ENCODE results near the gene NEAT1. TPM values are rescaled to one million over a fixed set of nuclear protein-coding genes. Genes with fewer than 3 reads are reported as not detected.
A peak's percentile ranks its signal among the peaks of the same experiment; 100 is the strongest.

NEAT1 gene
- polyA plus RNA-seq, 1 donor from 2014 or later, result 1.2 TPM

- Mint-ChIP-seq H3K4me3 (peak overlapping the region in 1 of 4 donors; percentile 38), H3K27ac (peak overlapping the region in 1 of 3 donors; percentile 87), H3K4me1 (peaks cover 0 to 6% (median 3%) of the 10 kb centered on the region in 3 donors), H3K27me3 (no peaks in the 10 kb centered on the region), H3K9me3 (no peaks in the 10 kb centered on the region), H3K36me3 (peaks cover 2% of the 10 kb centered on the region)
Measured at GRCh38 chr11:65396769-65397745, 25.5 kb upstream of the NEAT1 start.

GRCh38 chr11:65398362-65398910 is 24.2 kb upstream of the NEAT1 start:
- no peak overlapping the region for H3K27ac Mint-ChIP-seq
- H3K27me3 Mint-ChIP-seq, result peaks cover under 1% of the 10 kb centered on the region
- no peak overlapping the region for H3K4me3 Mint-ChIP-seq
- peaks cover 3% of the 10 kb centered on the region for H3K36me3 Mint-ChIP-seq
- H3K9me3 Mint-ChIP-seq, result no peaks in the 10 kb centered on the region
- H3K4me1 Mint-ChIP-seq, result peaks cover 3 to 8% (median 7%) of the 10 kb centered on the region in 3 donors

GRCh38 chr11:65399249-65399648 is 23.3 kb upstream of the NEAT1 start:
- Mint-ChIP-seq H3K4me3 (no peak overlapping the region), H3K9me3 (no peaks in the 10 kb centered on the region), H3K27ac (no peak overlapping the region), H3K27me3 (peaks cover 2% of the 10 kb centered on the region), H3K36me3 (peaks cover 3% of the 10 kb centered on the region), H3K4me1 (peaks cover 6 to 16% (median 13%) of the 10 kb centered on the region in 3 donors)

- Mint-ChIP-seq H3K4me1 (peaks cover 6 to 17% (median 17%) of the 10 kb centered on the region in 3 donors), H3K27me3 (peaks cover 2% of the 10 kb centered on the region), H3K36me3 (peaks cover 3% of the 10 kb centered on the region), H3K4me3 (no peak overlapping the region), H3K9me3 (no peaks in the 10 kb centered on the region), H3K27ac (no peak overlapping the region)
Measured at GRCh38 chr11:65399845-65400244, 22.8 kb upstream of the NEAT1 start.

GRCh38 chr11:65400307-65401072 is 22.1 kb upstream of the NEAT1 start:
- Mint-ChIP-seq H3K27me3 (peaks cover 2% of the 10 kb centered on the region), H3K36me3 (peaks cover 3% of the 10 kb centered on the region)

GRCh38 chr11:65401073-65401802 is 21.4 kb upstream of the NEAT1 start:
- H3K4me3 Mint-ChIP-seq, result no peak overlapping the region
- H3K27ac Mint-ChIP-seq, result peak overlapping the region in 1 of 3 donors; percentile 7
- peaks cover 2% of the 10 kb centered on the region for H3K27me3 Mint-ChIP-seq
- H3K36me3 Mint-ChIP-seq, result peaks cover 3% of the 10 kb centered on the region
- peaks cover 6 to 17% (median 17%) of the 10 kb centered on the region in 3 donors for H3K4me1 Mint-ChIP-seq
- H3K9me3 Mint-ChIP-seq, result no peaks in the 10 kb centered on the region

More at GRCh38 chr11:65400307-65401072, 22.1 kb upstream of the NEAT1 start:
- Mint-ChIP-seq H3K9me3 (no peaks in the 10 kb centered on the region), H3K4me3 (no peak overlapping the region), H3K27ac (peak overlapping the region in 1 of 3 donors; percentile 23), H3K4me1 (peaks cover 6 to 17% (median 17%) of the 10 kb centered on the region in 3 donors)

GRCh38 chr11:65401803-65402248 is 20.8 kb upstream of the NEAT1 start:
- H3K36me3 Mint-ChIP-seq, result peaks cover 3% of the 10 kb centered on the region
- no peak overlapping the region for H3K4me3 Mint-ChIP-seq
- no peaks in the 10 kb centered on the region for H3K9me3 Mint-ChIP-seq
- peaks cover 6 to 17% (median 17%) of the 10 kb centered on the region in 3 donors for H3K4me1 Mint-ChIP-seq
- peaks cover 2% of the 10 kb centered on the region for H3K27me3 Mint-ChIP-seq
- H3K27ac Mint-ChIP-seq, result peak overlapping the region in 1 of 3 donors; percentile 7

- H3K36me3 Mint-ChIP-seq, result peaks cover 1% of the 10 kb centered on the region
- no peaks in the 10 kb centered on the region for H3K9me3 Mint-ChIP-seq
- H3K4me3 Mint-ChIP-seq, result no peak overlapping the region
- peak overlapping the region in 2 of 3 donors; percentile 42 to 99 for H3K27ac Mint-ChIP-seq
- peaks cover 6 to 15% (median 14%) of the 10 kb centered on the region in 3 donors for H3K4me1 Mint-ChIP-seq
- H3K27me3 Mint-ChIP-seq, result peaks cover 2% of the 10 kb centered on the region
Measured at GRCh38 chr11:65402790-65403189, 19.8 kb upstream of the NEAT1 start.

GRCh38 chr11:65403607-65404121 is 18.9 kb upstream of the NEAT1 start:
- Mint-ChIP-seq H3K27me3 (peaks cover 2% of the 10 kb centered on the region), H3K9me3 (no peaks in the 10 kb centered on the region), H3K4me1 (peaks cover 10 to 18% (median 15%) of the 10 kb centered on the region in 3 donors), H3K36me3 (peaks cover 1% of the 10 kb centered on the region), H3K27ac (peak overlapping the region; percentile 73 to 99 (median 86)), H3K4me3 (peak overlapping the region; percentile 28 to 80 (median 59))

- peaks cover 2% of the 10 kb centered on the region for H3K27me3 Mint-ChIP-seq
- H3K27ac Mint-ChIP-seq, result peak overlapping the region; percentile 73 to 99 (median 86)
- H3K36me3 Mint-ChIP-seq, result peaks cover 1% of the 10 kb centered on the region
- H3K4me3 Mint-ChIP-seq, result peak overlapping the region in 2 of 4 donors; percentile 47 to 80
- H3K4me1 Mint-ChIP-seq, result peaks cover 12 to 21% (median 15%) of the 10 kb centered on the region in 3 donors
- H3K9me3 Mint-ChIP-seq, result no peaks in the 10 kb centered on the region
Measured at GRCh38 chr11:65404210-65404609, 18.4 kb upstream of the NEAT1 start.

- Mint-ChIP-seq H3K27ac (peak overlapping the region; percentile 73 to 99 (median 86)), H3K27me3 (peaks cover 2% of the 10 kb centered on the region), H3K4me1 (peaks cover 12 to 21% (median 16%) of the 10 kb centered on the region in 3 donors), H3K36me3 (peaks cover 1% of the 10 kb centered on the region), H3K9me3 (no peaks in the 10 kb centered on the region), H3K4me3 (peak overlapping the region in 2 of 4 donors; percentile 51 to 80)
Measured at GRCh38 chr11:65404638-65405339, 17.8 kb upstream of the NEAT1 start.

GRCh38 chr11:65410936-65411680 is 11.5 kb upstream of the NEAT1 start:
- H3K4me3 Mint-ChIP-seq, result peak overlapping the region in 2 of 4 donors; percentile 12 to 27
- peaks cover 1% of the 10 kb centered on the region for H3K36me3 Mint-ChIP-seq
- H3K27me3 Mint-ChIP-seq, result no peaks in the 10 kb centered on the region
- H3K9me3 Mint-ChIP-seq, result no peaks in the 10 kb centered on the region
- H3K27ac Mint-ChIP-seq, result no peak overlapping the region
- peaks cover 6 to 14% (median 13%) of the 10 kb centered on the region in 3 donors for H3K4me1 Mint-ChIP-seq

GRCh38 chr11:65411681-65412070 is 10.9 kb upstream of the NEAT1 start:
- no peak overlapping the region for H3K27ac Mint-ChIP-seq

More at GRCh38 chr11:65411681-65412070, 10.9 kb upstream of the NEAT1 start:
- Mint-ChIP-seq H3K4me3 (no peak overlapping the region), H3K9me3 (no peaks in the 10 kb centered on the region), H3K27me3 (no peaks in the 10 kb centered on the region), H3K4me1 (peaks cover 6 to 20% (median 14%) of the 10 kb centered on the region in 3 donors), H3K36me3 (peaks cover 1% of the 10 kb centered on the region)
